GM21528 (cell line): Measurements from ENCODE around the gene ARL8A.
A peak's percentile ranks its signal among the peaks of the same experiment; 100 is the strongest.
"Not testable (repeated sequence)": the region's sequence is repeated elsewhere in the genome, so short reads cannot be mapped to it uniquely, and the experiment has no call there.

Experiments used
- ATAC-seq: cut with Tn5 transposase; IDR thresholded peaks from one replicate; pipeline ENCODE4 v1.9.1; 2021; ENCODE audit warnings: mild to moderate bottlenecking, moderate library complexity; ENCODE audit not compliant: unreplicated experiment, low FRiP score

Gene ARL8A

DNA sequence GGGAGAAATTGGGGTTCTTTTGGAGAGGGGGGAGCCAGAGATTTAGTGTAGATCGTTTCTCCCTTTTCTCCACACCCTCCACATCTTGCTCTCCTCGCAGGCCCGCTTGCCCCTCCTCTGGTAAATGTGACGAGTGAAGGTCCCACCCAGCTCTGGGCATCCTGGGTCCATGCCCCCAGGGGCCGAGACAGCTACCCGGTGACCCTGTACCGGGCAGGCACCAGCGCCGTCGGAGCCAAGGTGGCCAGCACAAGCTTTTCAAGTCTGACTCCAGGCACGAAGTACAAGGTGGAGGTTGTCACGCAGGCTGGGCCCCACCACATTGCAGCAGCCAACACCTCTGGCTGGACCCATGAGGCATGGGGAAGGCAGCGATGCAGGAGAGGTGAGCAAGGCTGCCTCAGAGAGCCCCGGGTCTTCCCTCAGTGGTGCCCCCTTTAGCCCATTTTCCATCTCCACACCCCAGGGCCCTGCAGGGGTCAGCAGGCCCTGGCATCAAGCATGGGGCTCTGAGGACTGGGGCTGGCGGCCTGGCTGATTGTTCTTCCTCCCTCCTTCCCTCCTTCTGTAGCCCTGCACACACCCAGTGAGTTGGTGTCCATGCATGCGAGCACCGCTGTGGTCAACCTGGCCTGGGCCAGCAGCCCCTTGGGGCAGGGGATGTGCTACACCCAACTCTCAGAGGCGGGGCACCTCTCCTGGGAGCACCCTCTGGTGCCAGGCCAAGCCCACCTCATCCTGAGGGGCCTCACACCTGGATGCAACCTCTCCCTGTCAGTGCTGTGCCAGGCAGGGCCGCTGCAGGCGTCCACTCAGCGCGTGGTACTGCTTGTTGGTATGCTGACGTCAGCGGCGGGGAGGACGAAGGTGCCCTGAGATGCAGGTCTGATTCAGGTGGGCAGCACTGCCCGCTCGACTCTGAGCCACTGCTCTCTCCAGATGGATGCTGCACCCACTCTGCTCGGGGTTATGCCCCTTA lies 32.7 kb upstream of the ARL8A start:
- ATAC-seq = no peak

DNA sequence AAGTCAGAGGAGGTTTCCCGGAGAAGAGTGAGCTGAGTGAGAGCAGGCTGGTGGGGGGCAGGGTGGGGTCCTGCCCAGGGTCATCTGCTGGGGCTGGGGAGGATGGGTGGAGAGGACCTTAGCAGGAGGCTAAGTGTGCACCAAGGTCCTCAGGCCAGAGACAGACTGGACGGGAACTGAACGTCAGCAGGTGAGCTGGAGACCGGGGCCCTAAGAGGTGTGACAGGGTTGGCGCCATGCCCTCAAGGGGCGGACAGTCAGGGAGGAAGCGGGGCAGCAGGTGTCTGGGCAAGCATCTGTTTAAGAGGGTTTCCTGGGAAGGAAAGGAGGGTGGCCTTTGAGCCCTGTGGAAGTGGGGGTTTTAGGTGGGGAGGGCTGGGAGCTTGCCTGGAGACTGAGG lies 29.5 kb upstream of the ARL8A start:
- ATAC-seq = no peak

DNA sequence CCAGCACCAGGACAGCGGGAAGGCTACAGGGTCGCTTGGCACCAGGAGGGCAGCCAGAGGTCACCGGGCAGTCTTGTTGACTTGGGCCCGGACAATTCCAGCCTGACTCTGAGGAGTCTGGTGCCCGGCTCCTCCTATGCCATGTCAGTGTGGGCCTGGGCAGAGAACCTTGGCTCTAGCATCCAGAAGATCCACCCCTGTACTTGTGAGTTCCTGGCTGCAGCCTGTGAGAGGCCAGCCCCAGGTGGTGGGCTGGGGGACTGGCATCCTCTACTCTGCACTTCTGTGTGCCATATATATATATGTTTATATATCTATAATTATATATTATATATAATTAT lies 27.4 kb upstream of the ARL8A start:
- ATAC-seq = no peak

DNA sequence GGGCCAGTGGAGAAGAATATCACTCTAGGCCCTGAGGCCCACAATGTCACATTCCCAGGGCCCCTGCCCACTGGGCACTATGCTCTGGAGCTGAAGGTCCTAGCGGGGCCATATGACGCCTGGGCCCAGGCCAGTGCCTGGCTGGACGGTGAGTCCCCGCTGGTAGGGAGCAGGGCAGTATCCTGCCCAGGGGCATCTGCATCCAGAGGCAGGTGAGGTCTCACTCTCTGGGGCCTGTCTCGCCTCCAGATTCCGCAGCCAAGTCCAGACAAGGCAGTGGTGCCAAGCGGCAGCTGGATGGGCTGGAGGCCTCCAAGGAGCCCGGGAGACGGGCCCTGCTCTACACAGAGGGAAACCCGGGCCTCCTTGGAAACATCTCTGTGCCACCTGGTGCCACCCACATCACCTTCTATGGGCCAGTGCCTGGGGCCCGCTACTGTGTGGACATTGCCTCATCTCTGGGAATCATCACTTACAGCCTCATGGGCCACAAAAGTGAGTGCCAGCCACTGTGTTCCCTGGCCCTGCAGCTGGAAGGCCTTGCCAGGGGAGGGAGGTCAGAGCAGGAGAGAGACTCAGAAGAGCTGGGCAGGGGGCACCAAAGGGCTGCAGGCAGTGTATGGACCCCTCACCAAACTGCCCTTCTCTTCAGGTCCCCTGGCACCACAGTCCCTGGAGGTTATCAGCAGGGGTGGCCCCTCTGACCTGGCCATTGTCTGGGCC lies 26.9 kb upstream of the ARL8A start:
- no peak for ATAC-seq

DNA sequence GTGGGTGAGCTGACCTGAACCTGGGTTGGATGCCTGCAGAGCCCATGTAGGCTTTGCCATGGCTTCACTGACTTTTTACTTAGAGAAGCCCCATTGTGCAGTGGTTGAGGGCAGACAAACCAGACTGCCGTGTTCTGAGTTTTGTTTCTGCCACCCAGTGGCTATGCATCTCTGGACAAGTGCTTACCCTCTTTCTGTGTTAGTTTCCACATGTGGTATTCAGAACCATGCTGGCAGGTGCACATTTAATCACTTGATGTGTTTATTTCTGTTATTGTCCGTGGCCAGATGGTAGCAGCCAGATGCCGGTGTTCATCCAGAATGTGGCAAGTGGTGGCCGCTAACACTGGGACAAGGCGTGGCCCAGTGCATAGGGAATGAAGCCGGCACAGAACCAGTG lies 26.2 kb upstream of the ARL8A start:
- ATAC-seq = no peak

DNA sequence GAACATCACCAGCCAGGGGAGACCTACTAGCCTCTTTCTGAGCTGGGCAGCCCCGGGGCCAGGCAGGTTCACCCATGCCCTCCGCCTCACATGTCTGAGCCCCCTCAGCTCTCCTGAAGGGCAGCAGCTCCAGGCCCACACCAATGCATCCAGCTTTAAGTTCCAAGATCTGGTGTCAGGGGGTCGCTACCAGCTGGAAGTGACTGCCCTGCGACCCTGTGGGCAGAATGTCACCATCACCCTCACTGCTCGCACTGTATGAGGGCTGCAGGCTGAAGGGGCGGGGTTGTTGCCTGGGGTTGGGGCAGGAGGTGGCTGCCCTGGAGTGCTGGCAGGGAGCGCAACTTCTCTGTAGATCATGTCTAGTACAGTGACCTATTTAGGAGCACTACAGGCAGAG lies 24.3 kb upstream of the ARL8A start:
- no peak for ATAC-seq

DNA sequence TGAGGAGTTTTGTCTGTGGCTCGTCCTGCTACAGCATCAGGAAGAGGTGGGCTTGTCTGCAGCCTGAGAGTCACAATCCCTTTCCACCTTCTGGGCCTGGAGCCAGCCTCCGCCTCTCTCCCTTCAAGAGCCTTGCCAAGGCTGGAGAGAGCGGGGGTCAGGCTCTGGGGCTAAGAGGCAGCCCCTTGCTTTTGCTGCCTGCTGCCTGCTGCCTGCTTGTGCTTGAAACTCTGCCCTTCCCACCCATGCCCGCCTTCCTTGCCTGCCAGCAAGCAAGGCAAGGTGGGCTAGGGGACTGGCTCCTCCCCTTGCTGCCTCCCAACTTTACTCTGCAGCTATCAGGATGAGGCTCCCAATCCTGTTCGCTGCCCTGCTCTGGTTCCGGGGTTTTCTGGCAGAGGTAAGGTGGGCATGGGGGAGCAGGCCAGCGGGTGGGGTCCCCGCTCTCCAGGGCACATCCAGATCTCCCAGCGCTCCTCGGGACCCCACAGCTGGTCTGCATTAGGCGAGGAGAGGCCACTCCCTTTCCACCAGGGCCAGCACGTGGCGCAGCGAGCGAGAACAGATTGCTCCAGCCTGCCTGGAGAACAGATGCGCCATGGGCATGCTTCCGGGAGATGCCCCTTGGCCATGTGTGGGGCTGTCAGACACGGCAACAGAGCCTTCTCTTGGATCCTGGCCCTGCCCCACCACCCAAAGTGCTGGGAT lies 23.3 kb upstream of the ARL8A start:
- ATAC-seq = no peak

DNA sequence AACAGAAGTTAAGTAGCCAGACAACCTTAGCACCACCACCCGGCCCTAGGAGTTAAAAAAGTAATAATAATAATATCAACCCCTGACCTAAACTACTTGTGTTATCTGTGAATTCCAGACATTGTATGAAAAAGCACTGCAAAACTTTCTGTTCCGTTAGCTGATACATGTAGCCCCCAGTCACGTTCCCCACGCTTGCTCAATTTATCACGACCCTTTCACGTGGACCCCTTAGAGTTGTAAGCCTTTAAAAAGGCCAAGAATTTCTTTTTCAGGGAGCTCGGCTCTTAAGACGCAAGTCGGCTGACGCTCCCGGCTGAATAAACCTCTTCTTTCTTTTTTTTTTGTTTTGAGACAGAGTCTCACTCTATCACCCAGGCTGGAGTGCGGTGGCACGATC lies 22.5 kb upstream of the ARL8A start:
- not testable (repeated sequence) for ATAC-seq

DNA sequence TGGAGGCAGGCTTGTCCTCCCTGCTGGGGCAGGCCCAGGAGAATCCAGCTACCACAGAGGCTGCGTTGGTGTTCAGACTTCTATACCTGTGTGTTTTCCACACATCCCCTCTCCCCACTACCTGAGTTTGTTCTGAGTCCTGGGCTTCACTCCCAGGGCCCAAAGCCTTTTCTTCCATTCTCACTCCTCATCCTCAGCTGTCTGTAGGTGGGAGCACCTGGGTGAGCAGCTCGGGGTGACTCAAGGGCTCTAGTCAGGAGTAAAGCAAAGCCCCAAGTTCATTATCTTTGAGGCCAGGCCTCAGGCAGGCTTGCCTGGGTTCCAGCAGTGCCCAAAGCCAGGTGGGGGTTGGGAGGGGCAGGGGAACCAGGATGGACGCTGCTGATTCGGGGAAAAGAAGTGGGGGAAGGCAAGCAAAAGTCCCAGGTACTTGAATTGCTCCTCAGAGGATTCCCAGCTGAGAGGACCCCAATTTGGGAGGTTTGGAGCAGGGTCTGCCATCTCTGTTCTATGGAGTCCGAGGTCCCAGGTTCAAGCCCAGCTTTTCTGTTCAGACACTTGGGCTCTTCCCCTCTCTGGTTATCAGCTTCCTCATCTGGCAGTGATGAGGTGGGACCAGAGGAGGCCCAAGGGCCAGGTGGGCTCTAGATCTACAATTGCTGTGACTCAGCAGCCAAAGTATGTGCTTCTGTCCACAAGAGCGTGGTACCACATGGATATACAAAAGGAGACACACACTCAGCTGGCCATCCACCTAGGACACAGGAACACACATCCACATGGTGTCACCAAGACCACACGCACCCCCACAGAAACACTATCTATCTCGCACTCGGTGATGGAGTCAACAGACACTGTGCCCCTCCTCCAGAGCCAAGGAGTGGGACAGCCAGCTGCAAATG lies 21.7 kb upstream of the ARL8A start:
- no peak for ATAC-seq

DNA sequence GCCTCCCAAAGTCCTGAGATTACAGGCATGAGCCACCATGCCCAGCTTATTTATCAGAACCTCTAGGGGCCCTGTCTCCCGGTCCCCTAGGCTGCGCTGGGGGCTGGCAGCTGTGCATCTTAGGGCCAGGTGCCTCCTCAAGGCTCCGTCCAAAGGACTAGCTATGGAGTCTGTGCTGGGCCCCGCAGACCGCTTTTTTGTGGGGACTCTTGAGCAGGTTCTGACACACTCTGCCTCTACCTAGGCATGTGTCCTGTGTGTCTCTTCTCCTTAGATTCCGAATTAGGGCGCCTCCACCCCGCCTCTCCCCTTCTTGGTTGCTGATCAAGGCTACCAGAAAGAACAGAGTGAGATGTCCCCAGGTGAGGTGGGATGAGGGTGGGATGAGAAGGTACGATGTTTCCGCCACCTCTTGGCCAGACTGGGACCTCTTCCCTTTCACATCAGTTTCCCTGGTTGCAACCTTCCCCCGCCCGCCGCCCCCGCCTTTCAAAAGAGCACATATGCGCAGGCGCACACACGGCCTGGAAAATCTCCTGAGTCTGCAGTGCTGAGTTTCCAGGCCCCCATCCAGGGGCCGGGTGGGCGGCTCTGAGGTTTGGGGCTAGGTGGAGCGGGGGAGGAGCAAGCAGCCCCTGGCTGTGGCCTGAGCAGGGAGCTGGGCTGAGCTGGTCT lies 20.9 kb upstream of the ARL8A start:
- ATAC-seq = no peak

DNA sequence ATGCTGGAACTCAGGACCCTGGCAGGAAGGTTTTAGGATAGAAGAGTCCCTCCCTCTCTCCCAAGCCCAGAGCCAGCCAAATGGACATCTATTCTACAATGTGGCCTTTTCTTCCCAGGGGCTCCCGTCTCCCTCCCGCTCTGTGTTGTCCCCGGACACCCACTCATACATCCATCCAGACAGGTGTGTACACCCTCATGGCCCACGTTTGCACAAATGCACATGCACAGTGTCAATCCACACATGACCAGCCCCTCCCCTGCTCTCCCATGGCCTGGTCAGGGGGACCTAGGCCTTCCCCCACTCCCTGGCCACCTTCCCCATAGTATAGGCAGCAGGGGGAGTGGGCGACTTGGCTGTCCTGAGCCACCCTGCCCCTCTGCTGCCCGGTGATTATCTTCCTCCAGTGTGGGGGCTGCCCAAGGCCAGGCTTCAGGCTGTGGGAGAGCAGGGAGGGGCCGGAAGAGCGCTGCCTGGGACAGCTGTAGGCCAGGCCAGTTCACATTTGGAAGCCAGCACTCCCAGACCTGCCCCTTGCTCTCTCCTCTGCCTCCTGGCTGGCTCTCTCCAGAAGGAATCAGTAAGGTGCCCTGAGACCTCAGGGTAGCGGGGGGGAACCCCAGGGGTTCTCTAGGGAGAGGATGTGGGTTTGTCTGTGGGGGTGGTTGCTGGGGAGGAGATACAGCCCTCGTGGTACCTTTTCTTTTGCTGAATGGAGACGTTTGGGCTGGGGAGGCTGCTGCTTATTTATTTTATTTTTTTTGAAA lies 19.9 kb upstream of the ARL8A start:
- peak; percentile 34 for ATAC-seq

DNA sequence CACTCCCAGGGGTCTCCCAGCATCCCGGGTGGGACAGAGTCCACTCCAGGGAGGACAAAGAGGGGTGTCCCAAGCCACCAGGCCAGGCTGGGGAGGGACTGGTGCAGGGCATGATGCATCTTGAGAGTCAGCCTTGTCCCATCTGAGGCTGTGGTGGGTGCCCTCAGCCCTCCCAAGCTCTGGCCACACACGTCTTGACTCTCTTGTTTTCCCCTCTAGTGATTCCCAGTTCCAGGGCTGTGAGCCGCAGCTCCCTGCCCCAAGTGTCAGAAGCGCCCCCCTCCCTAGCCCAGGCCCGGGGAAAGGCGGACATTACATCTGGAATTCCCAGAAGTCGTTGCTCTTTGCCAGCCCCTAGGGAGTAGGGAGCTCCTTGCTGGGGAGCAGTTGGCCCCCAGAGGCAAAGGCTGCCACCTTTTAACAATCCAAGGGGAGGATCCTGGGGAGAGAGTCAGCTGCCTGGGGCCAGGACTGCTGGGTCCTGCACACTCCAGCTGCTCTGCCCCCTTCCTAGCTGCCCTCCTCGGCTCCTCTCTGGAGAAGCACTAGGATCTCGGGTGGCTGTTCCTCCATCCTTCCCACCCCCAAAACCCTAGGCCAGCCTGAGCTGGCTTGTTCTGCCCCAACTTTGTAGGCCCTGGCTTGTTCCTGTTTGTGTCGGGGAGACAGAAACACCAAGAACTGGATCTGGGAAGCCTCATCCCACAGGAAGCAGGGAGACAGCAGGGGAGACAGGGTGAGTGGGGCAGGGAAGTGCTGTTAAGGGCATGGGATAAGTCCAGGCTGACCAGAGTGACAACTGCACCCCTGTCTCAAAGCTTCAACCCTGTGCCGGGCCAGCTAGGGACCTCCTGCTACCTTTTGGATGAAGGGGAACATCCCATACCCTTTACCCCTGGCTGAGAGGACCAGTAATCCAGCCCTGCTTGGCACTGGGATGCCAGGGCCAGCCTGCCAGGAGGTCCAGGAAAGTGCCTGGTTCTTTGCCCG lies 19.0 kb upstream of the ARL8A start:
- ATAC-seq = no peak

DNA sequence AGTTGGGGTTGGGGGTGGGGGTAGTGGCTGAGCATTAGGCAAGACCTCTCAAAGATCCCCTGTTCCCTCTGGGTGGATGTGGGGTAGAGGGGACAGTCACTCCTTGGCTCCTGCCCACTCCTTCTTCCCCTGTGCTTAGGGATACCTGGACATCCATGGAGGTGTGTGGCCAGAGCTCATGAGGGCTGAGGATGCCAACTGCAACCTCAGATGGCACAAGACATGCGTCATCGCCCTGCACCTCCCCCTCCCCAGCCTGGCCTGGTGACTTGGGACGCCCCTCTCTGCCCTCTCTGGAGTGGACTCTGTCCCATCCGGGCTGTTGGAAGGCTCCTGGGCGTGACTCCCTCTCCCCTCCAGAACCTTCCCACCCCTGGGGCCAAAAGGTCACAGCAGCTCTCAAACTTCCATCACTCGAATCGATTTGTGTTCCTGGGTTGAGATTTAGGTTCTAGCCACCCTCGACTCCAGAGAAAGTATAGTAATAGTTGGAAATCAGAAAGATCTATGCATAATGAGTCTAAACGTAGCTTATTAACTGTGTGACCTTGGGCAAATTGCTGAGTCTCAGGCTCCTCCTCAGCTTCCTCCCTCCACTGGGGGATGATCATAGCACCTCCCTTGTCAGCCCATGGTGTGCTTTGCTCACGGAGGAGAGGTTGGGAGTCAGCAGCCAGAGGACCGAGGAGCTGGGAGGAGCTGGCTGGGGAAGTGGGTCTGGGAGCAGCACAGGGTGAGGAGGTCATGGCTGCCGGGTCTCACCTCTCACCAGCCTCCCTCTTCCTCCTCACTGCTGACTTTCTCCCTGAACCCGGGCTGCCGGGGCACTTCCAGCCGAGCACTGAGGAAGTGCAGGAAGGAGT lies 18.1 kb upstream of the ARL8A start:
- no peak for ATAC-seq

DNA sequence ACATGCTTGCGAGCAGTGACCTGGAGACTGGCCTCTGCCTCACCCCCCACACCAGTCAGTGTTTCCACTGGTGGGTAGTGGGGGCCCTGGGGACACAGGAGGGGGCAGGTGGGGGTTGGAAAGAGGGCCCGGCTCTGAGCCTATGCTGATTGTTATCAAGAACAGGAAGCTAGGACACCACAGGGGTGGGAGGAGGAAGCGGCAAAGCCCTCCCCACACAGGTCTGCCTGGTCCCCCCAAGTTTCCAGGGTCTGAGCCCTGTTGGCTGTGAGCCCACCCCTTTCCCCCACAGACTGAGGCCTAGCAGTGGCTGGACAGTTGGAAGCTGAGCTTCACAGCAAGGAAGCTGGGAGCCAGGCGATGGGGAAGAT lies 17.5 kb upstream of the ARL8A start:
- ATAC-seq = no peak

DNA sequence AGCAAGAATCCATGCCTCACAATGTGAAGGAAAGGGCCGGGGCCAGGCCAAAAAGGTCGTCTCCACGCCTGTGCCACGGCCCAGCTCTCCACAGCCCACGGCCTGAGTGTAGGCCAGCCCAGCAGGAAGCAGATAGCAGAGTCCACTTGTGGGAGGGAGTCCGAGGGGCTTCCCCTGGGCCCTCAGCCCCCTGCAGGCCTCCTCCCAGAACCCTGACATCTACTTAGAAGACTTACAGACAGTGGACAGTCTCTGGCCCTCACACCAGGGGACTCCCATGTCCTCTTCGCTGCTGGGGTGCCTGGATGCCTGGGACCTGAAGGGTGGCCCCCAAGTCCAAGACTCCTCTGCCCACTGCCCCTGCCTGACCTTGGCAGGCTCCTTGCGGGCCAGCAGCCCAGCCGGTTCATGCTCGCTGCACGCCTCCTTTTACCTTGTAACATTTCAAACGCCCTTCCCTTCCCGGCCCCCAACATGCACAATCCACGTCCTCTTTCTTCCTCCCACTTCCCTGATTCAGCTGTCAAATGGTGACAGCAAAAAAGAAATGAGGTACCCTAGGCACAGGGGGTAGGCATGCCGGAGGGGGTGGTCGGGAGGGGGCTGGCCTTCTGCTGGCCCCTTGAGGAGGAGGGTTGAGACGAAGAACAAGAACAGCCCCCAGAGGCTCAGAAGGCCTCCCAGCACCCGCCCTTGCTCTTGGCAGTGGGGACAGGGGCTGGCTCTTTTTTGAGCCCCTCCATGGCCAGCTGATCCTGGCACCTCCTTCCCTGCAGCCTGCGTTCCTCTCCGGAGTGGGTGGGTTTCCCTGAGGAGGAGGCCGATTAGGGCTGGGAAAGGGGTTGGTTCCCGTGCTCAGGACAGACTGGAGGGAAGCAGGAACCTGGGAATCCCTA lies 16.9 kb upstream of the ARL8A start:
- ATAC-seq = no peak

DNA sequence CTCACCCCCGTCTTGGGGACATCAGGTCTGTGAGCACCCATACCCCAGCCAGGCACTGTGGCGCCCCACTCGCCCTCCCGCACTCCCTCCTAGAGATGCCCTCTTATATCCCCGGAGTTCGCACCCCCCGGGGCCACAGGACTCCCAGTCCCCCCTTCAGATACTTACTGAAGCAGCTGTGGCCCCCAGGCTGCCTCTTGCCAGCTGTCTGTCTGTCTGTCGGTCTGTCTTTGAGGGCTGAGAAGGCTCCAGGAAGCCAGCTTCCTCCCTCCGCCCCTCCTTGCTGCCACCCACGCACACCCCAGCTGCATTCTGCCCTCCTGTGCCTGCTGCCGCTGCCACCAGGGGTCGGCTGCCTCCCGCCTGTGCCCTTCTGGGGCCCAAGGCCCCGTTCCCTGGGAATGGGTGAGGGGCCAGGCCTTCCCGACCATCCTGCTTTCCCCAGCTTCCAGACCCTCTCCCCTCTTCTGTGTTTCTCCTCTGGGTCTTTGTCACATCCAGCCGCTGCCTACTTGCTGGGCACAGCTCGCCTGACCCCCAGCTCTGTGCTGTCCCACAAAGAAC lies 15.9 kb upstream of the ARL8A start, which contains the start of gene PTPN7:
TSS of gene PTPN7 (minus strand) at position 226 of the 564 bp plus-strand sequence. CDS start 1,200 bp downstream, outside the sequence.
- ATAC-seq = peak; percentile 47
